Suppressor macrophage (primary cell): ENCODE results near the gene KRTAP4-1.
"Not testable (repeated sequence)": the region's sequence is repeated elsewhere in the genome, so short reads cannot be mapped to it uniquely, and the experiment has no call there.

Source experiments
- DNase-seq, 4 experiments: peaks; one replicate each; pipeline ENCODE4 v3.0.0-alpha.2; 2020 to 2022
- total RNA-seq, 17 experiments: gene quantifications; one replicate each; lab custom pipeline; 2026; ENCODE audit warnings: mixed read lengths in 6 of 17, inconsistent platforms in 3 of 17; lab: John Stamatoyannopoulos, UW

The KRTAP4-1 gene
- 0 to 0.22 (median 0) reads per million in 17 experiments for total RNA-seq

DNA sequence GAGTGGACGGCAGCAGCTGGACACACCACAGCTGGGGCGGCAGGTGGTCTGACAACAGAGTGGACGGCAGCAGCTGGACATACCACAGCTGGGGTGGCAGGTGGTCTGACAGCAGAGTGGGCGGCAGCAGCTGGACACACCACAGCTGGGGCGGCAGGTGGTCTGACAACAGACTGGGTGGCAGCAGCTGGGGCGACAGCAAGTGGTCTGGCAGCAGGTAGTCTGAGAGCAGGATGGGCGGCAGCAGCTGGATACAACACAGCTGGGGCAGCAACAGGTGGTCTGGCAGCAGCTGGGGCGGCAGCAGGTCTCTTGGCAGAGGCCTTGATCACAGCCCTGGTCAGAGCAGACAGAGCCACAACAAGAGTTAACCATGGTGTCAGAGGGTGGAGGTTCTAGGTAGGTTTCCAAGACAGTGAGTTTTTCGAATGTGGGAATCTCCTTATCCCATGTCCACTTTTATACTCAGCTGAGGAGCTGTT is at the start of gene KRTAP4-1:
Gene KRTAP4-1, minus strand, starts transcription at position 432 of the 482 bp plus-strand sequence. Its CDS starts 57 bp downstream, at position 375.
- no peak for DNase-seq

DNA sequence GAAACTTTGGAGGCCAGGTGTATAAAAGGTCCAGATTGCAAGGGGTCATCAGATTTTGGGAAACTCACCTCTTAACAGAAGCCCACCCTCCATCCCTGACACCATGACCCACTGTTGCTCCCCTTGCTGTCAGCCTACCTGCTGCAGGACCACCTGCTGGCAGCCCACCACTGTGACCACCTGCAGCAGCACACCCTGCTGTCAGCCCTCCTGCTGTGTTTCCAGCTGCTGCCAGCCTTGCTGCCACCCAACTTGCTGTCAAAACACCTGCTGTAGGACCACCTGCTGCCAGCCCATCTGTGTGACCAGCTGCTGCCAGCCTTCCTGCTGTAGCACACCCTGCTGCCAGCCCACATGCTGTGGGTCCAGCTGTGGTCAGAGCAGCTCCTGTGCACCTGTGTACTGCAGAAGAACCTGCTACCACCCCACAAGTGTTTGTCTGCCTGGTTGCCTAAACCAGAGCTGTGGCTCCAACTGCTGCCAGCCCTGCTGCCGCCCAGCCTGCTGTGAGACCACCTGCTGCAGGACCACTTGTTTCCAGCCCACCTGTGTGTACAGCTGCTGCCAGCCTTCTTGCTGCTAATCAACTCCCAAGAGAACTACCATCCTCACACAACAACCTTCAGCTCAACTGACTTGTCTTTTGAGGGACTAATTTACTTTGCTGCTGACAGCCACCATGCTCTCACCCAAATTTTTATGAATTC is 47.8 kb upstream of the KRTAP4-1 start, which contains the start of gene KRTAP9-3:
Gene KRTAP9-3, plus strand, starts transcription at position 51 of the 707 bp plus-strand sequence. Its CDS starts 53 bp downstream, at position 104.
- DNase-seq: not testable (repeated sequence)

DNA sequence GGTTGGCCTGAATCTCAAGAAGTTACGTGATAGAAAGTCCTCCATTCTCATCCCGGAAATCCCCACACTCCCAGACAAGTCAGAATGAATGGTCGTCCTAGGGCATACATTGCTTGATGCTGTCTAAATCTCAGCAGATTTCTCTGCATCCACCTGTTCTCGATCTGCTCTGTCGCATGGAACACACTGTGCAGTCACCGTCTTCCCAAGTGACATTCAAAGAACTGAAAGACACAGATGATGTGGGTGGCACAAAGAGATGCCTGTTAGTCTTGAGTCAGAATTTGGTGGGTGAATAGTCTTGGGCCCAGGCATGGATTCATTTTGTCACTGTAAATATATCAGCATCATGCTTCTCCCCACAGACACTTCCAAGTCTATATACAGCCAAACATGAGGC is 47.0 kb upstream of the KRTAP4-1 start:
- no peak for DNase-seq

DNA sequence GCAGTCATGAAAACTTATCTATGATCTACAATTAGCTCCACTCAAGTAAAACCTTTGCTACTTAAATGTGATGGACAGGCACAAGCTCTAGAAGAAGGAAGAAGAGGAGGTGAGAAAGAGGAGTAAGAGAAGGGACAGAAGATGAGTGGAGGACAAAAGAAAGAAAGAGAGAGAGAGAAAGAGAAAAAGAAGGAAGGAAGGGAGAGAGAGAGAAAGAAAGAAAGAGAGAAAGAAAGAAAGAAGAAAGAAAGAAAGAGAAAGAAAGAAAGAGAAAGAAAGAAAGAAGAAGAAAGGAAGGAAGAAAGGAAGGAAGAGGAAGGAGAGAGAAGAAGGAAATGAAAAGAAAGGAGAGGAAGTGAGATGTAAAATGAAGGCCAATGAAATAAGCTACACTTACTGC is 45.4 kb upstream of the KRTAP4-1 start:
- DNase-seq: no peak

DNA sequence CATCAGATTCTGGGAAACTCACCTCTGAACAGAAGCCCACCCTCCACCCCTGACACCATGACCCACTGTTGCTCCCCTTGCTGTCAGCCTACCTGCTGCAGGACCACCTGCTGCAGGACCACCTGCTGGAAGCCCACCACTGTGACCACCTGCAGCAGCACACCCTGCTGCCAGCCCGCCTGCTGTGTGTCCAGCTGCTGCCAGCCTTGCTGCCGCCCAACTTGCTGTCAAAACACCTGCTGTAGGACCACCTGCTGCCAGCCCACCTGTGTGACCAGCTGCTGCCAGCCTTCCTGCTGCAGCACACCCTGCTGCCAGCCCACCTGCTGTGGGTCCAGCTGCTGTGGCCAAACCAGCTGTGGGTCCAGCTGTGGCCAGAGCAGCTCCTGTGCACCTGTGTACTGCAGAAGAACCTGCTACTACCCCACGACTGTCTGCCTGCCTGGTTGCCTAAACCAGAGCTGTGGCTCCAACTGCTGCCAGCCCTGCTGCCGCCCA is 41.9 kb upstream of the KRTAP4-1 start, which contains the start of gene KRTAP9-2:
Gene KRTAP9-2, plus strand, starts transcription at position 51 of the 498 bp plus-strand sequence. Its CDS starts 7 bp downstream, at position 58.
- DNase-seq: not testable (repeated sequence)

DNA sequence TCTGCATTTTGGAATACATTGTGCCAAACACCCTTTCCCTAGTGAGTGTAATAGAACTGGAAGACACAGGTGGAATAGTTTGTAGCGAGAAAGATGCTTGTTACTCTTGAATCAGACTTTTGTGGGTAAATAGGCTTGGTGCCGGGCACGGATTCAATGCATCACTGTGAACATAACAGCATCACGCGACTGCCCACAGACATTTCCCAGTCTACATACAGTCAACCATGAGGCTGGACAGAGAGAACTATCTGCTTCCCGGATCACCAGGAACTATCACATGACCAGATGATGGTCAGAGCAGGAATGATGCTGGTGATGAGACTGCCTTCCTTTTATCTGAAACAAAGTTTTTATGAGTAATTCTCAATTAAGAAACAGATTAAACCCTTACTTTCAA is 41.3 kb upstream of the KRTAP4-1 start:
- no peak for DNase-seq

DNA sequence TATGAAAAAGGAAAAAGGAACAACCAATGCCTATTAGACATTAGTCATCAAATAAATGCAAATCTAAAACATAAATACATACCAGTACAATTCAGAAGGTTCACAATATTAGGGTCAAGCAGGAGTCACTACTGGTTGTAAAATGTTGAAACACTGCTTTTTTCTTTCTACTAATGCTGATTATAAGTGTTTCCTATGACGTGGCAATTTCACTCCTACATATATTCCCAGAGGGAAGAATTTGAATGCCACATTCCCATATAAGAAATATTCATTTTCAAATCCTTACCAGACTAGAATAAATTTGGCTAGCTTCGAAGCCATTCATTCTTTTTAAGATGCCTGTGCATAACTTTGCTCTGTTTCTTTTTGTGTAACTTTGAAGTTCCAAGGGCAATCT is 39.1 kb upstream of the KRTAP4-1 start:
- no peak for DNase-seq

DNA sequence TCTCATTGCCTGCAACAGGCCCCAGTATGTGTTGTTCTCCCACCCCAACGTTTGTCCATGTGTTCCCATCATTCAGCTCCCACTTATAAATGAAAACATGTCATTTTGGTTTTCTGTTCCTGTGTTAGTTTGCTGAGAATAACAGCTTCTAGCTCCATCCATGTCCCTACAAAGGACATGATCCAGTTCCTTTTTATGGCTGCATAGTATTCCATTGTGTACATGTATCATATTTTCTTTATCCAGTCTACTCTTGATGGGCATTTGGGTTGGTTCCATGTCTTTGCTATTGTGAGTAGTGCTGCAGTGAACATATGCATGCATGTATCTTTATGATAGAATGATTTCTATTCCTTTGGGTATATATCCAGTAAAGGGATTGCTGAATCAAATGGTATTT is 31.0 kb upstream of the KRTAP4-1 start:
- DNase-seq: no peak

DNA sequence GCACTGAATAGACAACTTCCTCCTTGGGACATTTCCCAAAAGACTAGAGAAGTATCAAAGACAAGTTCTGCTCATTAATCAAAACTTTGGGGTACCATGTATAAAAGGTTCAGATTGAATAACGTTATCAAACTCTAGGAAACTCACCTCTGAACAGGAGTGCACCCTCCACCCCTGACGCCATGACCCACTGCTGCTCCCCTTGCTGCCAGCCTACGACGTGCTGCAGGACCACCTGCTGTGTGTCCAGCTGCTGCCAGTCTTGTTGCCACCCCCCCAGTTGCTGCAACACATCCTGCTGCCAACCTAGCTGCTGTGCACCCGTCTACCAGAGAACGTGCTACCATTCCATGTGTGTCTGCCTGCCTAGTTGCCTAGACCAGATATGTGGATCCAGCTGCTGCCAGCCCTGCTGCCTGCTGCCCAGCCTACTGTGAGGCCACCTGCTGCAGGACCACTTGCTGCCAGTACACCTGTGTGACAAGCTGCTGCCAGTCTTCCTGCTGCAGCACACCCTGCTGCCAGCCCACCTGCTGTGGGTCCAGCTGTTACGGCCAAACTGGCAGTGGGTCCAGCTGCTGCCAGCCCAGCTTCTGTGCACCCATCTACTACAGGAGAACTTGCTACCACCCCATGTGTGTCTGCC is 27.9 kb upstream of the KRTAP4-1 start:
- no peak for DNase-seq

DNA sequence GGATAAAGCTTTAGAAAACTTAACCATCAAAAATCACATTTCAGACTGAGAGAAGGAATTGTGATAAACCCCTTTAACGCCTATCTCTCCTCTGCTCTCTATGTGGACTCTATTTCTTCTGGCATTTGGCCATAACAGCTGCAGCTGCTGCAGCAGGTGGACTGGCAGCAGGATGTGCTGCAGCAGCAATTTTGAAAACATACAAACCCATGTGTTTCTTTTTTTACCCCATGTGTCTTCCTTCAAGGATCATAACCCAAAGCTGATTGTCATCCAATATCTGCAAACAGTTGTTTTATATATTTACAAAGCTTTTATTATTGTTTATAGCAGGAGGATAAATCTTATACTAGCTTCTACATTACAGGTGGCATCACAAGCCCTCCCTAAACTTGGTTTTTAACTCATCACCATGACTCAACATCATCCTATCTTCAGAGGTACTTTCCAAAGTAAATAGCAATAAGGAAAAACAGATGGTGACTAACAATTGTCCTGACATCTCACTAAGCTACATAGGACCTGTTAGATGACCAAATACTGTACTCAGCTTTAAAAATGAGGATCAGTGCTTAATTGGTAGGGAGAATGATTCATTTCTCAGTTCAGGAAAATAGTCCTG is 27.2 kb upstream of the KRTAP4-1 start:
- DNase-seq: no peak

DNA sequence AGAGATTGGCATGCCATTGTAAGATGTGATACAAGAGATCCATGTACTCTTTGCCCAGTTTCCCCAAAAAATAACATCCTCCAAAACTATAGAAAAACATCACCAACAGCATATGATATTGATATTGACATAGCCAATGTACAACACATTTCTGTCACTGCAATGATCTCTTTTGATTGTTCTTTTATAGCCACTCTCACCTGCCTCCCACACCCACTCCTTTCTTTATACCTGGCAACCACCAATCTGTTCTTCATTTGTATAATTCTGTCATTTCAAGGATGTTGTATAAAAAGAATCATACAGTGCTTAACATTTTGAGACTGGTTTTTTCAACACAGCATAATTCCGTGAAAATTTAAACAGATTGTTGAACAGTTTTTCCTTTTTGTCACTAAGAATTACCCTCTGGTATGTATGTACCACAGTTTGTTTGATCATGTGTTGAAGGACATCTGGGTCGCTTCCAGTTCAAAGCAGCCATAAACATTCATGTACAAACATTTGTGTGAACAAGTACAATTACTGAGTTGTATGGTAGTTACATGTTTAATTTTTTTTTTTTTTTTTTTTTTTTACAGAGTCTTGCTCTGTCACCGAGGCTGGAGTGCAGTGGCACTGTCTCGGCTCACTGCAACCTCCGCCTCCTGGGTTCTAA is 14.8 kb upstream of the KRTAP4-1 start:
- DNase-seq: no peak

DNA sequence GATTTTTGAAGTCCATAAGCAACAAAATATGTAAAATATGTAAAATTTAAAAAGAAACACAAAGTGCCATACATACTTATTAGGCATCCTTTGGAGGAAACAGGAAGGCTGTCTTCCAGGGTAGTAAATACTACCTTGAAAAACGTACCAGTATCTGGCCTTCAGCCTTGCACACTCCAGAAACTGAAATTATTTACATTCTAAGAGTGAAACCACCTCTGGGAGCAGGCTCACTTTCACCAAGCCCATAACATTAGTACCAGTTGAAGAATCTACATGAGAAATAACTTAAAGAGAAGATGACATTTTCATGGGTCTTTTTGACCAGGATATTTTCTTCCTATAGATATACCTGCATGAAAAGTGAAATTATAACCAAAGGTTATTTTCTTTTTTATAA is 11.4 kb upstream of the KRTAP4-1 start:
- no peak for DNase-seq

DNA sequence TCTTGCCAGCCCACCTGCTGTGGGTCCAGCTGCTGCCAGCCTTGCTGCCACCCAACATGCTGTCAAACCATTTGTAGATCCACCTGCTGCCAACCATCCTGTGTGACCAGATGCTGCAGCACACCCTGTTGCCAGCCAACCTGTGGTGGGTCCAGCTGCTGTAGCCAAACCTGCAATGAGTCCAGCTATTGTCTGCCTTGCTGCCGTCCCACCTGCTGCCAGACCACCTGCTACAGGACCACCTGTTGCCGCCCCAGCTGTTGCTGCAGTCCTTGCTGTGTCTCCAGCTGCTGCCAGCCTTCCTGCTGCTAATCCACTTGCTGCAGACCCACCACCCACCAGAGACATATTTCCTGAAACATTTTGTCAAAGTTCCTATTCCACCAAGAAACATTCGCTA is 5.6 kb upstream of the KRTAP4-1 start:
- DNase-seq: no peak

DNA sequence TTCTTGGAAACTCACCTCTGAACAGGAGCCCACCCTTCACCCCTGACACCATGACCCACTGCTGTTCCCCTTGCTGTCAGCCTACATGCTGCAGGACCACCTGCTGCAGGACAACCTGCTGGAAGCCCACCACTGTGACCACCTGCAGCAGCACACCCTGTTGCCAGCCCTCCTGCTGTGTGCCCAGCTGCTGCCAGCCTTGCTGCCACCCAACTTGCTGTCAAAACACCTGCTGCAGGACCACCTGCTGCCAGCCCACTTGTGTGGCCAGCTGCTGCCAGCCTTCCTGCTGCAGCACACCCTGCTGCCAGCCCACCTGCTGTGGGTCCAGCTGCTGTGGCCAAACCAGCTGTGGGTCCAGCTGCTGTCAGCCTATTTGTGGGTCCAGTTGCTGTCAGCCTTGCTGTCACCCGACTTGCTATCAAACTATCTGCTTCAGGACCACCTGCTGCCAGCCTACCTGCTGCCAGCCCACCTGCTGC is 5.2 kb upstream of the KRTAP4-1 start, which contains the start of gene KRTAP9-1:
Gene KRTAP9-1, plus strand, starts transcription at position 51 of the 482 bp plus-strand sequence. Its CDS starts 0 bp downstream, at position 51.
- DNase-seq: not testable (repeated sequence)

DNA sequence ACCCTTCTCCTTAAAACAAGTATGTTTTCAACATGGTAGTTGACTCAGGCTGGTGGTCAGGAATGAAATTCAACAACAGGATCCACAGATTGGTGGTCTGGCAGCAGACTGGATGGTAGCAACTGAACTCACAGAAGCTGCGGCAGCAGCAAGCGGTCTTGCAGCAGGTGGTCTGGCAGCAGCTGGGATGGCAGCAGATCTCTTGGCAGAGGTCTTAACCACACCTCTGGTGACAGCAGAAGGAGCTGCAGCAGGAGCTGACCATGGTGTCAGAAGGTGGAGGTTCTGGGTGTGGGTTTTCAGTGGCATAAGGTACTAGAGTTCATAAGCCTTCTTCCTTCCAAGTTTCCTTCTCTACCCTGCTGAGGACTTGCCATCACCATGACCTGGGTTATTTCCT is 2.2 kb upstream of the KRTAP4-1 start:
- no peak for DNase-seq

DNA sequence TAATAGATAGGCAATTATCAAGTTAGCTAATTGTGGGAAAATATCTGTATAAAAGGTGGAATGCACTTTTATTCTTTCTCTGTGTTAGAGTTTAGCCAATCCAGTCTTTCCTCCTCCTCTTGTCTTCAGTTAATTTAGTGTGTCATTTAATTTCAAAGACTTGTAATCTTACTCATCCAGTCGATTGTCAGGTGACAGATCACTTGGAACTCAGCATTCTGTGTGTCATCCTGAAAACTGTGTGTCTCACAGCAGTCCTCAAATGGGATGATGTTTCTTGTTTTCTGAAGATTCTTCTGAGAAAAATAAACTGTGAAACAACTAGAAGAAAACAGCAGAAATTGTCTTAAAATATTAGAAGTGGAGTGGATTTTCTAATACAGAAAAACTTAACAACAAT is 290 bp upstream of the KRTAP4-1 start:
- no peak for DNase-seq

DNA sequence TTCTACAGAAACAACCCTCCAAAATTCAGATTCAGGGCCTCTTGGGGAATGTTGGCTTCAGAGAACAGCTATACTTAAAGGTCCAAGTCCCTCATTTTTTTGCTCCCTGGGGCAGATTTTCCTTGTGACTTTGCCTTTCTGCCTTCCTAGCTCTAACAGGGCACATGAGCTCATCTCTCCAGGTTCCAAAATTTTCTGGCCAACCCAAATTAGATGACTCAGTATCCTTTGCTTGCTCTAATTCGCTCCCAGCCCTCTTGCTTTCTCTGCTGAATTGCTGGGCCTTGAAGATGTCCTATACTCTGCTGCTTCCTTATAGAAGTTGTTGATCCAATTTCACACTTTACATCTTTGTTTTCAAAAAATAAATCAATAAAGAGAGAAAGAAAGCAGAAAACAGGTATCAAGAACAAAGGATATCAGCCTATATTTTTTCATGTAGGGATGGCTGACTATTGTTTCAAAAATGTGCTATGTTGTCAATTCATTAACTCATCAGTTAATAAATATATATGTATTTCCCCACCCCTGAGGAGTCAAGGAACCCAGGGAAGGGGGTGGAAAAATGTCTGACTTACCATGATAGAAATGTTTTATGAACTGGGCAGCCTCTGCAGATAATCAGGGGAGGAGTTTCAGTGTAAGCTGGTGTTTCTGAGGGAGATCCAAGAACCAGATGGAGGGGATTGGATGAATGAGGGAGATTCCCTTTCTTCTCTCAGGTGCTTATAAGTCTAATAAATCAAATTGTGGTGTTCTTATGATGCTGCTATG is 5.7 kb downstream of the KRTAP4-1 start:
- no peak for DNase-seq

DNA sequence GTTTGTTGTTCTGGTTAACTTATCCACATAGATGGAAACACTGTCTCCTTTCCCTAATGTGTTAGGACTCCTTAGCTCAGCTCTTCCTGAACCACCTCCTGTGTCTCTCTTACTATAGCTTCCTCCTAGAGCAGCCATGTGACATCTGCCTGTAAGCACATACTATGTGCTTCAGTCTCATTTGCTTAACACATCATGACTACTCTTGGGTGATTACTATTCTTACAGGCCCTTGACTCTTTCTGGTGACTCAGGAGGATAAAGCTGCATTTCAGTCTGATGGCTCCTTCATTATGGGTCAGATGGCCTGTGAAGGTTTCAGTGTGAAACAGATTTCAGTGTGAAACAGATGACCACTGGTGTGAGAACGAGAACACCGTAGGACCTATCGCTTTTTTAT is 6.4 kb downstream of the KRTAP4-1 start:
- peak; percentile 50 to 81 (median 68) for DNase-seq

DNA sequence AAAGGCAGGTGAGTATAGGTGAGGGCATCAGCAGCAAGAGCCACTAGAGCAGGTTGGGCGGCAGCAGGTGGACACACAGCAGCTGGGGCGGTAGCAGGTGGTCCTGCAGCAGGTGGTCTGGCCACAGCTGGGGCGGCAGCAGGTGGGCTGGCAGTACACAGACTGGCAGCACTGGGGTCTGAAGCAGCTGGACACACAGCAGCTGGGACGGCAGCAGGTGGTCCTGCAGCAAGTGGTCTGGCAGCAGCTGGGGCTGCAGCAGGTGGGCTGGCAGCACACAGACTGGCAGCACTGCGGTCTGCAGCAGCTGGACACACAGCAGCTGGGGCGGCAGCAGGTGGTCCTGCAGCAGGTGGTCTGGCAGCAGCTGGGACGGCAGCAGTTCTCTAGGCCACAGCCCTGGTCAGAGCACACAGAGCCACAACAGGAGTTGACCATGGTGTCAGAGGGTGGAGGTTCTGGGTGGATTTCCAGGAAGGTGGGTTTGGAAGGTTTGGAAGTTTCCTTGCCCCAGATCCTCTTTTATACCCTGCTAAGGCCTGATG is 6.9 kb downstream of the KRTAP4-1 start, which contains the start of gene KRTAP4-2:
Gene KRTAP4-2, minus strand, starts transcription at position 495 of the 545 bp plus-strand sequence. Its CDS starts 57 bp downstream, at position 438.
- no peak for DNase-seq

DNA sequence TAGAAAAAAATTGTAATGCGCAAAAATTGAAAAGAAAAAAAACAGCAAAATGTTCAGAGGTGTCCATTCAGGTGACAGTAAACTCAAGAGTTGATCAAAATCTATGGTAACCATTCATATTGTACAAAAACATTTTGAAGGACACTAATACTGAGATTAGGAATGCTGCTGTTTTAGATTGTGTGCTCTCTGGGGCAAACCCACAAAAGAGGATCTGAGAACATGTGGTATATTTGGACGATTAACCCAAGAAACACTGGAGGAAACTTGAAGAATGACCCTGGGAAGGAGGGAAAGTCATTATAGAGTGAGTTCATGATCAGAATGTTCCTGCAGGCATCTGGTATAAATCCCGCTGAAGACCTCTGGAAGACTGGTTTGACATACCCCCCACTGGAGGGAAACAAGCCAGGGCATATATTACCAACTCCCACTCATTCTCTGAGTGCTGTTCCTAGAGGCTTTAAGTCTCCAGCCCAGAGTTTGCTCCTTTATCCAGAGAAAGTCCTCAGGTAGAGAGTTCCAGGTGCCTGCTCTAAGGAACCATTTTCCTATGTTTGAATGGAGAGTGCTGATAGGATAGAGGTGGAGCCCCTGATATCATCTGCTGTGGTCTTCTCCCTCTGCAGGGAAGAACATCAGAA is 7.8 kb downstream of the KRTAP4-1 start:
- DNase-seq: peak in 3 of 4 experiments; percentile 16 to 52 (median 18)
